Activated gamma-delta T cell (primary cell): ENCODE measurements around the gene TAF4.
"Not testable (repeated sequence)": the region's sequence is repeated elsewhere in the genome, so short reads cannot be mapped to it uniquely, and the experiment has no call there.

Experiments used
- DNase-seq: peaks from one replicate; lab custom pipeline; 2025; lab: John Stamatoyannopoulos, UW

The TAF4 gene

DNA sequence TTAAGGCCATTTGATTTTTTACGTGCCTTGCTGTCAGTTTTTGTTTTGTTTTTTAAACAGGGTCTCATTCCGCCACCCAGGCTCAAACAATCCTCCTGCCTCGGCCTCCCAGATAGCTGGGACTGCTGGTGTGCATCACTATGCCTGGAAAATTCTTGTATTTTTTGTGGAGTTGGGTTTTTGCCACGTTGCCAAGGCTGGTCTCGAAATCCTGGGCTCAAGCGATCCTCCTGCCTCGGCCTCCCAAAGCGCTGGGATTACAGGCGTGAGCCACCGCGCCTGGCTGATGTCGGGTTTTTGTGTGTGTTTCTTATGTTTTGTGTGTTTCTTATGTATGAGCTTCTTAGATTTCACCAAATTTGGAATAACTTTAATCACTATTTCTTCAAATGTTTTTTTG, 104.8 kb downstream of the TAF4 start:
- DNase-seq = no peak

- no peak for DNase-seq
Measured at GRCh38 chr20:61958773-61959700, 106.6 kb downstream of the TAF4 start.

GRCh38 chr20:61957961-61958715, 107.5 kb downstream of the TAF4 start:
- DNase-seq = no peak

- DNase-seq = no peak
Measured at GRCh38 chr20:61956396-61957342, 109.0 kb downstream of the TAF4 start.

GRCh38 chr20:61955668-61956395, 109.8 kb downstream of the TAF4 start:
- DNase-seq = no peak

- DNase-seq = no peak
Measured at GRCh38 chr20:61954276-61955021, 111.2 kb downstream of the TAF4 start.

DNA sequence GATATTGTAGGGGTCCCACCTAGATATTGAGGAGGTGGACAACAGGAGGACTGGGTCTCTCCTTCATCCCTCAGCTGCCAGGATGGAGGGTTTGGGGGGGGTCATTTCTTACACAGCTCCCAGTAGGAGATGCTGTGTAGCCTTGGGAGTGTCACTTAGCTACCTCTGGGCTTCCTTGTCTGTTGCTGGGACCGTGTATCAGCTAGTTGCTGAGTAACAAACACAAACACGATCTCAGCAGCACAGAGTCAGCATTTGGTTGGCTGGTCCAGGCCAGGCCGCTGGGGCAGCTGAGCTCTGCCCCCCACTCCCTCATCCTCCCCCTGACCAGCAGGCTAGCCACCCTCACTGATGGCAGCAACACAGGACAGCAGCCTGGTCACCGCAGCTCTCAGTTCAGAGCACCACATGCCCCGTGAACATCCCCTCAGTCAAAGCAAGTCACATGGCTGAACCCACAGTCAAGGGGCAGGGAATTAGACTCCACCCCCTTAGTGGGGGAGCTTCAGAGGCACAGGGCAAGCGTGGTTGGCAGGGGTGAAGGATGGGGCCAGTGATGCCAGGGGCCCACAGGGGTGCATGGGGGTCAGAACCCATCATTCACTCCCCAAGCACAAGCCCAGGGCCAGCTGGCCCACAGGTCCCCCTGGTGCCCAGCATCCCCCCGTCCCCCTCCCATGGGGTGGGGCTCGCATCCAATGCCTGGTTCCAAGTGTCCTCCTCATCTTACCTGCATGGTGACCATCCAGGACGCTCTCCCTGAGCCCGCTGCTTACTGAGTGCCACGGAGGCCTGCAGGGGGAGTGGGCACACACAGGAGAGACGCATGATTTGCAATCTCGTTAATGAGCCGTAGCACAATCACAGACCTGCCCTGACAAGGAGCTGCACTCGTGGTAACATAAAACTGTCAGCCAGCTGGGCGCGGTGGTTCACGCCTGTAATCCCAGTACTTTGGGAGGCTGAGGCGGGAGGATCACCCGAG, 112.4 kb downstream of the TAF4 start:
- no peak for DNase-seq

GRCh38 chr20:61951695-61952533, 113.8 kb downstream of the TAF4 start:
- no peak for DNase-seq

DNA sequence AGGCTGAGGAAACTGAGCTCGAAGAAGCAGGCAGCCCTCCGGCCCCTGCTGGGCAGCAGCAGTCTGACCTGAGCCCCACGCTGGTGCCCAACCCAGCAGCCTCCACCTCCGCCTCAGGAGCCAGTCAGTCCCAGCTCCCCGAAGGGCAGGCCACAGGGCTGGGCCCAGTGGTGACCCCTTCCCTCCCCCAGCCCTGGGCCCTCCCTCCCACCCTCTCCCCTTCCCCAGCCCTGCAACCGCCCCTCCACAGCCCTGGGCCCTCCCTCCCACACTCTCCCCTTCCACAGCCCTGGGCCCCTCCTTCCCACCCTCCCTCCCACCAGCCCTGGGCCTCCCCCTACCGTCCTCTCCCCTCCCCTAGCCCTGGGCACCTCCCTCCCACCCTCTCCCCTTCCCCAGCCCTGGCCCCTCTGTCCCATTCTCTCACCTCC, 115.0 kb downstream of the TAF4 start:
- no peak for DNase-seq

GRCh38 chr20:61949714-61950640, 115.7 kb downstream of the TAF4 start:
- DNase-seq = no peak

DNA sequence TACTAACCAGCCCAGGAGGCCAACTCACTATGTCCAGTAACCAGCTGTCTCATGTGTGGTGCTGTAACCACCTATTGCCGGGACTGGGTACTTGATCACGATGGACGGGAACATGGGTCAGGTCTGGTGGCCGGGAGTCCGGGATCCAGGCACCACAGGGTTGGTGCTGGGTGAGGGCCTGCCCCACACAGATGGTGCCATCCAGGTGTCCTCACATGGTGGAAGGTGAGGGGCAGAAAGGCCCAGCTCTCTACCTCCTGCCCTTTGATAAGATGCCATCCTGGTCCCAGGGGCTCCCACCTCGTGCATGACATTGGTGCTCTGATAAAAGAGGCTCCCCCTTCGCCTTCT, 116.3 kb downstream of the TAF4 start:
- no peak for DNase-seq

GRCh38 chr20:61948586-61949362, 116.9 kb downstream of the TAF4 start:
- DNase-seq = no peak

DNA sequence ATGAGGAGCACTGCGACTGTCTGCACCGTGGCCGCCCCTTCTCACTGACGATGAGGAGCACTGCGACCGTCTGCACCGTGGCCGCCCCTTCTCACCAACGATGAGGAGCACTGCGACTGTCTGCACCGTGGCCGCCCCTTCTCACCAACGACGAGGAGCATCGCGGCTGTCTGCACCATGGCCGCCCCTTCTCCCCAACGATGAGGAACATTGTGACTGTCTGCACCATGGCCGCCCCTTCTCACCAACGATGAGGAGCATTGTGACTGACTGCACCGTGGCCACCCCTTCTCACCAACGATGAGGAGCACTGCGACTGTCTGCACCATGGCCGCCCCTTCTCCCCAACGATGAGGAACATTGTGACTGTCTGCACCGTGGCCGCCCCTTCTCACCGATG, 117.6 kb downstream of the TAF4 start:
- not testable (repeated sequence) for DNase-seq

DNA sequence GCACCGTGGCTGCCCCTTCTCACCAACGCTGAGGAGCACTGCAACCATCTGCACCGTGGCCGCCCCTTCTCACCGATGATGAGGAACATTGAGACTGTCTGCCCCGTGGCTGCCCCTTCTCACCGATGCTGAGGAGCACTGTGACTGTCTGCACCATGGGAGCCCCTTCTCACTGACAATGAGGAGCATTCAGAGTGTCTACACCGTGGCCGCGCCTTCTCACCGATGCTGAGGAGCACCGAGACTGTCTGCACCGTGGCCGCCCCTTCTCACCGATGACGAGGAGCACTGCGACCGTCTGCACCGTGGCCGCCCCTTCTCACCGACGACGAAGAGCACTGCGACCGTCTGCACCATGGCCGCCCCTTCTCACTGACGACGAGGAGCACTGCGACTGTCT, 120.2 kb downstream of the TAF4 start:
- DNase-seq = not testable (repeated sequence)

- DNase-seq = not testable (repeated sequence)
Measured at GRCh38 chr20:61944967-61945366, 120.7 kb downstream of the TAF4 start.

DNA sequence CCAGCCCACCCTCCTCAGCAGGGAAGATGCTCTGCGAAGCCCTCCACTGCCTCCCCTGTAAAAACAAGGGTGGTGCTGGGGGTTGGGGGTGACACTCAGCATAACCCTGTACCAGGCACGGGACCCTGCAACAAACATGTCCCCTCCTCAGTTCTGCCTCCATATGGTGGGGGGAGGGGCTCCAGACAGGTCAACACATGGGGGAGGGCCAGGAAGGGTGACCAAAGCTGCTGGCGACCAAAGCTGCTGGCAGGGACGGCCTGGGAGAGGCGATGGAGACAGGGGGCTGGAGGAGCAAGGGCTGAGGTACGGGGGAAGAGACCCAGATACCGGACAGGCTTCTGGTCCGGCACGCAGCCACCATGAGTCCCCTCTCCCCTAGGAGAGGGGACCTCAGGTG, 123.2 kb downstream of the TAF4 start:
- no peak for DNase-seq
